DND-41 (cell line): ENCODE results near the gene TARM1.

Source experiments
- EZH2 ChIP-seq: IDR thresholded peaks from 3 replicates; pipeline ENCODE4 v1.6.1; 2012; ENCODE audit warnings: borderline replicate concordance, low read depth, mild to moderate bottlenecking, moderate library complexity, low read length, inconsistent platforms; ENCODE audit not compliant: severe bottlenecking
- TF ChIP-seq, protein P1 (sequence below): IDR thresholded peaks from 2 replicates; pipeline ENCODE4 v1.5.1; 2012; ENCODE audit warnings: borderline replicate concordance, low read length, moderate library complexity, mild to moderate bottlenecking; ENCODE audit not compliant: poor library complexity, severe bottlenecking; ENCODE audit errors: extremely low read depth

DNA sequence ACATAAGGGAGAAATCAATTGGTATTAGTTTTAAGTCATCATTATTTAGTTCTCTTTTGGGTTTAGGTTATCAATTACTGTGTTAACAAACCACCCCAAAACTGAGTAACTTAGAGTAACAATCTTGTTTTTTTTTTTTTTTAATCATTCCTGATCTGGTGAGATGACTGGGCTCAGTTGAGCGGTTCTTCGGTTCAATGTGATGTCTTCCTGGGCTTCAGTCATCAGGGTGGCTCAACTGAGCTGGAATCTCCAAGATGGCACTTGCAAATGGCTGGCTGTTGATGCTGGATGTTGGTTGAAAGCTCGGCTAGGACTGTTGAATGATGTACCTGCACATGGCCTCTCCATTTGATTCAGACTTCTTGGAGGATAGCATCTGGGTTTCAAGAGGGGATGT lies 3.2 kb upstream of the TARM1 start:
- TF ChIP-seq, protein P1, sequence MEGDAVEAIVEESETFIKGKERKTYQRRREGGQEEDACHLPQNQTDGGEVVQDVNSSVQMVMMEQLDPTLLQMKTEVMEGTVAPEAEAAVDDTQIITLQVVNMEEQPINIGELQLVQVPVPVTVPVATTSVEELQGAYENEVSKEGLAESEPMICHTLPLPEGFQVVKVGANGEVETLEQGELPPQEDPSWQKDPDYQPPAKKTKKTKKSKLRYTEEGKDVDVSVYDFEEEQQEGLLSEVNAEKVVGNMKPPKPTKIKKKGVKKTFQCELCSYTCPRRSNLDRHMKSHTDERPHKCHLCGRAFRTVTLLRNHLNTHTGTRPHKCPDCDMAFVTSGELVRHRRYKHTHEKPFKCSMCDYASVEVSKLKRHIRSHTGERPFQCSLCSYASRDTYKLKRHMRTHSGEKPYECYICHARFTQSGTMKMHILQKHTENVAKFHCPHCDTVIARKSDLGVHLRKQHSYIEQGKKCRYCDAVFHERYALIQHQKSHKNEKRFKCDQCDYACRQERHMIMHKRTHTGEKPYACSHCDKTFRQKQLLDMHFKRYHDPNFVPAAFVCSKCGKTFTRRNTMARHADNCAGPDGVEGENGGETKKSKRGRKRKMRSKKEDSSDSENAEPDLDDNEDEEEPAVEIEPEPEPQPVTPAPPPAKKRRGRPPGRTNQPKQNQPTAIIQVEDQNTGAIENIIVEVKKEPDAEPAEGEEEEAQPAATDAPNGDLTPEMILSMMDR, result no peak
- TF ChIP-seq EZH2, result no peak
